ENCODE results near the gene TOP1. TPM values are rescaled to one million over a fixed set of nuclear protein-coding genes. Genes with fewer than 3 reads are reported as not detected.

Gene TOP1
- total RNA-seq, 3 donors from 2014 or later (not counting 1 experiment from before 2014, with no cell fraction given): 32.2 to 36.3 (median 36.3) TPM

- DNase-seq (no peak), ATAC-seq (peak in 1 of 3 donors; percentile 26)
- H3K9me3 ChIP-seq (ENCODE audit: control insufficient read depth, insufficient read depth, low read length): no peaks in the 10 kb centered on the region
- H3K27me3 Mint-ChIP-seq (ENCODE audit: low read depth in 2 of 2): no peaks in the 10 kb centered on the region
- peaks cover 23% of the 10 kb centered on the region for H3K4me1 ChIP-seq (ENCODE audit: control insufficient read depth, insufficient read depth, low read length)
- H3K9me3 Mint-ChIP-seq: no peaks in the 10 kb centered on the region
- no peak for TF ChIP-seq CTCF (IDR thresholded peaks at IDR 0.05)
- H3K27ac ChIP-seq (ENCODE audit: low read length): peak overlapping the region; percentile 32
- no peaks in the 10 kb centered on the region for H3K36me3 ChIP-seq (ENCODE audit: control insufficient read depth, insufficient read depth, low read length)
- intact Hi-C loops (cut with micrococcal nuclease): no loop called here
- no peaks in the 10 kb centered on the region for H3K36me3 Mint-ChIP-seq
- H3K4me3 ChIP-seq (ENCODE audit: low read length): no peak overlapping the region
- H3K4me1 Mint-ChIP-seq: peaks cover 94 to 98% of the 10 kb centered on the region in 2 donors
- peak overlapping the region; percentile 72 for H3K4me3 Mint-ChIP-seq
- 30% methylated on average over 4 of the region's 5 CpGs for WGBS (ENCODE audit: insufficient coverage)
- H3K27ac Mint-ChIP-seq: peak overlapping the region; percentile 81 to 94
- H3K27me3 ChIP-seq (ENCODE audit: control insufficient read depth, insufficient read depth, low read length): no peaks in the 10 kb centered on the region
Observed at GRCh38 chr20:41051009-41051825, 22.6 kb downstream of the TOP1 start.

DNA sequence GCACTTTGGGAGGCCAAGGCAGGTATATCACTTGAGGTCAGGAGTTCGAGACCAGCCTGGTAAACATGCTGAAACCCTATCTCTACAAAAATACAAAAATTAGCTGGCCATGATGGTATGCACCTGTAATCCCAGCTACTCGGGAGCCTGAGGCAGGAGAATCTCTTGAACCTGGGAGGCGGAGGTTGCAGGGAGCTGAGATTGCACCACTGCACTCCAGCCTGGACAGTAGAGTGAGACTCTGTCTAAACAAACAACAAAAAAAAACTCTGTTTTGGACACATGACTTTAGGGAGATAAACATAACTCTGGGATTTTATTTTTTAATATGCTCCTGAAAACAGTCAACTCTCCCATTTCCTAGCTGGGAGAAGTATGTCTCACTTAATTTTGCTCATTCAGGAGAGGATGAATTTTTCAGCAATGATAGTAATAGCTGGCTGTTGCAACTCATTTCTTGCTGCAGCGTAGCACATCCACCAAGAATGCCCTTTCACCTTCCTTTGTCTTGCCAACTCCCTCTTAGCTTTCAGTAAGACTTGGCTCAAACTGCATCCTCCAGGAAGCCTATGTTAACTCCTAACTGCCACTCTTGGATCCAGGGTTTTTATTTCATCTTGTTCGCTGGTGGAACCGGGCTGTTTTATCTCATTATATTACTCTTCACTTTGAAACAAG lies 24.3 kb downstream of the TOP1 start:
- intact Hi-C loops (cut with micrococcal nuclease): no loop called here
- H3K27me3 Mint-ChIP-seq (ENCODE audit: low read depth in 2 of 2): no peaks in the 10 kb centered on the region
- Histone ChIP-seq H3K27me3 (ENCODE audit: control insufficient read depth, insufficient read depth, low read length) (no peaks in the 10 kb centered on the region), H3K4me1 (ENCODE audit: control insufficient read depth, insufficient read depth, low read length) (peaks cover 18% of the 10 kb centered on the region), H3K4me3 (ENCODE audit: low read length) (no peak overlapping the region), H3K36me3 (ENCODE audit: control insufficient read depth, insufficient read depth, low read length) (no peaks in the 10 kb centered on the region), H3K9me3 (ENCODE audit: control insufficient read depth, insufficient read depth, low read length) (no peaks in the 10 kb centered on the region), H3K27ac (ENCODE audit: low read length) (no peak overlapping the region)
- H3K9me3 Mint-ChIP-seq: no peaks in the 10 kb centered on the region
- WGBS (ENCODE audit: insufficient coverage): 98% methylated on average over 6 of the region's 6 CpGs
- ATAC-seq (no peak), DNase-seq (no peak)
- TF ChIP-seq CTCF (IDR thresholded peaks at IDR 0.05): no peak
- peaks cover 81 to 85% of the 10 kb centered on the region in 2 donors for H3K4me1 Mint-ChIP-seq
- H3K27ac Mint-ChIP-seq: no peak overlapping the region
- H3K4me3 Mint-ChIP-seq: peak overlapping the region; percentile 10
- no peaks in the 10 kb centered on the region for H3K36me3 Mint-ChIP-seq

- Mint-ChIP-seq H3K9me3 (no peaks in the 10 kb centered on the region), H3K36me3 (no peaks in the 10 kb centered on the region), H3K27ac (no peak overlapping the region), H3K27me3 (ENCODE audit: low read depth in 2 of 2) (no peaks in the 10 kb centered on the region), H3K4me1 (peaks cover 79% of the 10 kb centered on the region in 2 donors), H3K4me3 (no peak overlapping the region)
- Histone ChIP-seq H3K27ac (ENCODE audit: low read length) (no peak overlapping the region), H3K27me3 (ENCODE audit: control insufficient read depth, insufficient read depth, low read length) (no peaks in the 10 kb centered on the region), H3K9me3 (ENCODE audit: control insufficient read depth, insufficient read depth, low read length) (no peaks in the 10 kb centered on the region), H3K36me3 (ENCODE audit: control insufficient read depth, insufficient read depth, low read length) (no peaks in the 10 kb centered on the region), H3K4me3 (ENCODE audit: low read length) (no peak overlapping the region), H3K4me1 (ENCODE audit: control insufficient read depth, insufficient read depth, low read length) (peaks cover 17% of the 10 kb centered on the region)
- no peak for ATAC-seq
- no peak for TF ChIP-seq CTCF (IDR thresholded peaks at IDR 0.05)
- no peak for DNase-seq
- intact Hi-C loops (cut with micrococcal nuclease): no loop called here
- 88% methylated on average over 9 of the region's 10 CpGs for WGBS (ENCODE audit: insufficient coverage)
Observed at GRCh38 chr20:41054070-41054846, 25.6 kb downstream of the TOP1 start.
